ENCODE measurements around the gene CYP26B1. TPM values are rescaled to one million over a fixed set of nuclear protein-coding genes. Genes with fewer than 3 reads are reported as not detected.
A peak's percentile ranks its signal among the peaks of the same experiment; 100 is the strongest.

CYP26B1 gene
- total RNA-seq, 1 experiment from 2014 or later, result 0.42 TPM

DNA sequence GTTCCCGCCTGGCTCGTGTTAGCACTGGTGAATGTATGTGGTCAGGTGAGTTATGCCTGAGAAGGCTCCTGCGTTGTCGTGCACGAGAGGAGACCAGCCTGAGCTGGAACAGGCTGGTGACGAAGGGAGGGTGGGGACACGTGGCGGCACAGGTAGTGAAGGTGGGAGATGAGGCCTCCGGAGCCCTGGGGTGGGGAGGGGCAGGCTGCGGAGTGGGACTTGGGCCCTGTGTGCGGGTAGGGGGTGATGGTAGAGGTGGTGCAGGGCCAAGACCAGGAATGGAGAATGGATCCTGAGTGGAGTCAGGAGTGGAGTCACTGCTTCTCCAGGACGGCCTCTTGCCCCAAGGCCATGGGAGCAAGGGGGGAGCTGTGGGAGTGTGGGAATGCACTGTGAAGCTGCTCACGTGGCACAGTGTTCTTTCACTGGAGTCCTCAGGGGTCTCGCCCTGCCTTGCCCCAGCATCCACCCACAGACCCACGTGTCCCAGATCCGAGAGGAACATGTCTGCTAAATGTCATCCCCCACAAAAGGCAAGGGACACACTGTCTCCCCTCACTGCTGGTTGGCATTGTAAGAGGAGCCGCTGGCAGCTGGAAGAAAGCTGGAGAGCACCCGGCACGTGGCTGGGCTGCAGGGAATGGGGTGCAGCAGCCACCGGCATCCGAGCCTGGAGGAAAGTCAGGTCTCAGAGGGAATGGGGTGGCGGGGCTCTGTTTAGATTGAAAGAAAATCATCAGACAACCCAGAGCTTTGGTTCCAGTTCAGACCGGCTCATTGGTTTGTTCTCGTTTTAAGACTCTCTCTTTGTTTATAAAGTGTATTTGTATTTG is 63.7 kb downstream of the CYP26B1 start (continued):
- no peak for TF ChIP-seq NFYB (CRISPR knock-in tag; conservative IDR thresholded peaks at IDR 0.05; ENCODE audit: low read depth)
- TF ChIP-seq, protein P1, sequence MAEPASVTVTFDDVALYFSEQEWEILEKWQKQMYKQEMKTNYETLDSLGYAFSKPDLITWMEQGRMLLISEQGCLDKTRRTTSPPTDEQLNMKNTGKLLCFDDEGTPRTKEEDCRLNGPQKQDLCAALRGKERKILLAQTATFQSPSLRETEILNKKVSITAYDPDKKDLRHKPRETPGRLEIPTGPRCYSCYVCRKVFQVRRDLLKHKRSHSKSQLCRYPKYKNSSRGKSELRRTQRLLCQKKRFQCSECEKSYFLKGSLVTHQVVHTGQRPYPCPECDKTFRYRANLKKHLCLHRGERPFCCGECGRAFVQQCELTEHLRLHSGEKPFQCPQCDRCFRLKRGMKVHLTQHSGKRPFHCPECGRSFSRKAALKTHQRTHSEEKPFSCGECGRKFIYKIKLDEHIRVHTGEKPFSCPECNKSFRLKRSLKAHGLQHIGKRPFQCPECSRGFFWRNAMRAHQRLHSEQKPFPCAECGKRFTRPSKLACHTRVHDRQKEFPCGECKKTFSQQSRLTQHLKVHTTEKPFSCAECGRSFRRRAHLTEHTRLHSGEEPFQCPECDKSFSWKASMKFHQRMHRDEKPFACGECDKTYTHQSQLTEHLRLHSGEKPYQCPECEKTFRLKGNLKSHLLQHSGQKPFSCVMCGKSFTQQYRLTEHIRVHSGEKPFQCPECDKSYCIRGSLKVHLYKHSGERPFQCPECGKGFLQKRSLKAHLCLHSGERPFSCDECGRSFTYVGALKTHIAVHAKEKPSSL (CRISPR knock-in tag; conservative IDR thresholded peaks at IDR 0.05), result no peak

- ATAC-seq (no peak), DNase-seq (ENCODE audit: low spot score) (no peak)
- Mint-ChIP-seq H3K4me3 (no peak overlapping the region), H3K27me3 (ENCODE audit: low read depth) (no peaks in the 10 kb centered on the region; the same call in 1 of the 2 replicates), H3K27ac (0 out of 2 replicates have a peak overlapping the region, but pooled peaks have one; percentile 37), H3K36me3 (peaks cover 3% of the 10 kb centered on the region), H3K9me3 (peaks cover 18% of the 10 kb centered on the region; the same call in 1 of the 2 replicates), H3K4me1 (no peaks in the 10 kb centered on the region)
- ChIA-PET POLR2A (no interaction called here), CTCF (no interaction called here)
- no peak for TF ChIP-seq ATF1 (CRISPR knock-in tag; IDR thresholded peaks at IDR 0.05)
- no peak for TF ChIP-seq TEAD1 (CRISPR knock-in tag; IDR thresholded peaks at IDR 0.05)
- TF ChIP-seq, protein P2, sequence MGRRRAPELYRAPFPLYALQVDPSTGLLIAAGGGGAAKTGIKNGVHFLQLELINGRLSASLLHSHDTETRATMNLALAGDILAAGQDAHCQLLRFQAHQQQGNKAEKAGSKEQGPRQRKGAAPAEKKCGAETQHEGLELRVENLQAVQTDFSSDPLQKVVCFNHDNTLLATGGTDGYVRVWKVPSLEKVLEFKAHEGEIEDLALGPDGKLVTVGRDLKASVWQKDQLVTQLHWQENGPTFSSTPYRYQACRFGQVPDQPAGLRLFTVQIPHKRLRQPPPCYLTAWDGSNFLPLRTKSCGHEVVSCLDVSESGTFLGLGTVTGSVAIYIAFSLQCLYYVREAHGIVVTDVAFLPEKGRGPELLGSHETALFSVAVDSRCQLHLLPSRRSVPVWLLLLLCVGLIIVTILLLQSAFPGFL (CRISPR knock-in tag; IDR thresholded peaks at IDR 0.05; ENCODE audit: borderline replicate concordance), result no peak
- no peak for TF ChIP-seq ZNF281 (CRISPR knock-in tag; IDR thresholded peaks at IDR 0.05)
- TF ChIP-seq NFYB (CRISPR knock-in tag; conservative IDR thresholded peaks at IDR 0.05; ENCODE audit: low read depth), result no peak
- TF ChIP-seq, protein P3, sequence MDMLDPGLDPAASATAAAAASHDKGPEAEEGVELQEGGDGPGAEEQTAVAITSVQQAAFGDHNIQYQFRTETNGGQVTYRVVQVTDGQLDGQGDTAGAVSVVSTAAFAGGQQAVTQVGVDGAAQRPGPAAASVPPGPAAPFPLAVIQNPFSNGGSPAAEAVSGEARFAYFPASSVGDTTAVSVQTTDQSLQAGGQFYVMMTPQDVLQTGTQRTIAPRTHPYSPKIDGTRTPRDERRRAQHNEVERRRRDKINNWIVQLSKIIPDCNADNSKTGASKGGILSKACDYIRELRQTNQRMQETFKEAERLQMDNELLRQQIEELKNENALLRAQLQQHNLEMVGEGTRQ (CRISPR knock-in tag; IDR thresholded peaks at IDR 0.05), result no peak
- no peak for TF ChIP-seq ATF3 (CRISPR knock-in tag; conservative IDR thresholded peaks at IDR 0.05)
- no peak for TF ChIP-seq MYBL2 (CRISPR knock-in tag; IDR thresholded peaks at IDR 0.05)
- TF ChIP-seq SMAD4 (CRISPR knock-in tag; IDR thresholded peaks at IDR 0.05), result no peak
- no peak for TF ChIP-seq ZNF423 (CRISPR knock-in tag; IDR thresholded peaks at IDR 0.05)
- no peak for TF ChIP-seq ZNF416 (CRISPR knock-in tag; IDR thresholded peaks at IDR 0.05)
- TF ChIP-seq E2F4 (CRISPR knock-in tag; IDR thresholded peaks at IDR 0.05; ENCODE audit: borderline replicate concordance, low read depth), result no peak
- TF ChIP-seq, protein P4, sequence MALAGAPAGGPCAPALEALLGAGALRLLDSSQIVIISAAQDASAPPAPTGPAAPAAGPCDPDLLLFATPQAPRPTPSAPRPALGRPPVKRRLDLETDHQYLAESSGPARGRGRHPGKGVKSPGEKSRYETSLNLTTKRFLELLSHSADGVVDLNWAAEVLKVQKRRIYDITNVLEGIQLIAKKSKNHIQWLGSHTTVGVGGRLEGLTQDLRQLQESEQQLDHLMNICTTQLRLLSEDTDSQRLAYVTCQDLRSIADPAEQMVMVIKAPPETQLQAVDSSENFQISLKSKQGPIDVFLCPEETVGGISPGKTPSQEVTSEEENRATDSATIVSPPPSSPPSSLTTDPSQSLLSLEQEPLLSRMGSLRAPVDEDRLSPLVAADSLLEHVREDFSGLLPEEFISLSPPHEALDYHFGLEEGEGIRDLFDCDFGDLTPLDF (CRISPR knock-in tag; IDR thresholded peaks at IDR 0.05), result no peak
- no peak for TF ChIP-seq FOXK1 (CRISPR knock-in tag; IDR thresholded peaks at IDR 0.05)
- TF ChIP-seq NFE2L1 (CRISPR knock-in tag; IDR thresholded peaks at IDR 0.05), result no peak
- TF ChIP-seq ZNF121 (CRISPR knock-in tag; IDR thresholded peaks at IDR 0.05), result no peak
- no peak for TF ChIP-seq ZBTB21 (CRISPR knock-in tag; IDR thresholded peaks at IDR 0.05; ENCODE audit: borderline replicate concordance)
- TF ChIP-seq, protein P5, sequence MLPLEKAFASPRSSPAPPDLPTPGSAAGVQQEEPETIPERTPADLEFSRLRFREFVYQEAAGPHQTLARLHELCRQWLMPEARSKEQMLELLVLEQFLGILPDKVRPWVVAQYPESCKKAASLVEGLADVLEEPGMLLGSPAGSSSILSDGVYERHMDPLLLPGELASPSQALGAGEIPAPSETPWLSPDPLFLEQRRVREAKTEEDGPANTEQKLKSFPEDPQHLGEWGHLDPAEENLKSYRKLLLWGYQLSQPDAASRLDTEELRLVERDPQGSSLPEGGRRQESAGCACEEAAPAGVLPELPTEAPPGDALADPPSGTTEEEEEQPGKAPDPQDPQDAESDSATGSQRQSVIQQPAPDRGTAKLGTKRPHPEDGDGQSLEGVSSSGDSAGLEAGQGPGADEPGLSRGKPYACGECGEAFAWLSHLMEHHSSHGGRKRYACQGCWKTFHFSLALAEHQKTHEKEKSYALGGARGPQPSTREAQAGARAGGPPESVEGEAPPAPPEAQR (CRISPR knock-in tag; IDR thresholded peaks at IDR 0.05), result no peak
- TF ChIP-seq NFATC4 (CRISPR knock-in tag; IDR thresholded peaks at IDR 0.05), result no peak
Measured at GRCh38 chr2:72082887-72083286, 64.8 kb downstream of the CYP26B1 start.

Measured in WTC11 (cell line).